MM.1S (cell line): ENCODE data around the gene DPYSL4.

Source experiments
- DNase-seq: peaks from one replicate; pipeline ENCODE4 v3.0.0-alpha.2; 2015
- H2AFZ ChIP-seq: fragments of 300-600 bp; sonication (generic); 2 replicates; pipeline ENCODE4 v1.6.0; 2016; ENCODE audit warnings: antibody characterized with exemption, low read length
- H3F3A ChIP-seq: fragments of 300-600 bp; sonication (generic); 2 replicates; pipeline ENCODE4 v1.6.1; 2016; ENCODE audit warnings: mild to moderate bottlenecking, antibody characterized with exemption, low read length, moderate library complexity, mixed read lengths; ENCODE audit not compliant: insufficient read depth
- H3K27ac ChIP-seq: fragments of 300-600 bp; sonication (generic); 2 replicates; pipeline ENCODE4 v1.5.1; 2016; ENCODE audit warnings: mild to moderate bottlenecking, low read length
- H3K27me3 ChIP-seq: fragments of 300-600 bp; sonication (generic); replicated peaks from 2 replicates; pipeline ENCODE4 v1.6.0; 2016; ENCODE audit warnings: low read length; ENCODE audit not compliant: insufficient read depth
- H3K36me3 ChIP-seq: fragments of 300-600 bp; sonication (generic); replicated peaks from 2 replicates; pipeline ENCODE4 v1.6.1; 2016; ENCODE audit warnings: mild to moderate bottlenecking, low read length, mixed read lengths; ENCODE audit not compliant: insufficient read depth
- H3K4me1 ChIP-seq: fragments of 300-600 bp; sonication (generic); 2 replicates; pipeline ENCODE4 v1.6.1; 2016; ENCODE audit warnings: low read length, mixed read lengths
- H3K4me2 ChIP-seq: fragments of 300-600 bp; sonication (generic); 2 replicates; pipeline ENCODE4 v1.6.0; 2016; ENCODE audit warnings: low read depth, low read length
- H3K4me3 ChIP-seq: fragments of 300-600 bp; sonication (generic); 2 replicates; pipeline ENCODE4 v1.5.1; 2016; ENCODE audit warnings: low read length, mixed read lengths
- H3K79me2 ChIP-seq: fragments of 300-600 bp; sonication (generic); 2 replicates; pipeline ENCODE4 v1.6.1; 2016; ENCODE audit warnings: mixed run types, low read length, mixed read lengths
- H3K9ac ChIP-seq: fragments of 300-600 bp; sonication (generic); 2 replicates; pipeline ENCODE4 v1.6.1; 2016; ENCODE audit warnings: low read length, mixed read lengths
- H3K9me2 ChIP-seq: fragments of 300-600 bp; sonication (generic); replicated peaks from 2 replicates; pipeline ENCODE4 v1.6.1; 2016; ENCODE audit warnings: mild to moderate bottlenecking, low read length, mixed read lengths; ENCODE audit not compliant: insufficient read depth
- H3K9me3 ChIP-seq: fragments of 300-600 bp; sonication (generic); replicated peaks from 2 replicates; pipeline ENCODE4 v1.6.1; 2016; ENCODE audit warnings: mild to moderate bottlenecking, low read length, mixed read lengths; ENCODE audit not compliant: insufficient read depth
- H4K20me1 ChIP-seq: fragments of 300-600 bp; sonication (generic); 2 replicates; pipeline ENCODE4 v1.6.1; 2016; ENCODE audit warnings: mild to moderate bottlenecking, low read length, moderate library complexity, mixed read lengths; ENCODE audit not compliant: insufficient read depth
- EZH2 ChIP-seq: fragments of 300-600 bp; sonication (generic); optimal IDR thresholded peaks from 2 replicates; pipeline ENCODE3; 2017; ENCODE audit warnings: low read depth, mild to moderate bottlenecking, antibody characterized with exemption, low read length, mixed read lengths
- EZH2phosphoT487 ChIP-seq: fragments of 300-600 bp; sonication (generic); IDR thresholded peaks from 2 replicates; pipeline ENCODE4 v1.6.1; 2018; ENCODE audit warnings: antibody characterized with exemption, low read length
- TF ChIP-seq, protein P1 (sequence below): fragments of 300-600 bp; sonication (generic); IDR thresholded peaks from 2 replicates; pipeline ENCODE4 v1.5.1; 2016; ENCODE audit warnings: antibody characterized with exemption, low read length, mixed read lengths

DPYSL4 gene

DNA sequence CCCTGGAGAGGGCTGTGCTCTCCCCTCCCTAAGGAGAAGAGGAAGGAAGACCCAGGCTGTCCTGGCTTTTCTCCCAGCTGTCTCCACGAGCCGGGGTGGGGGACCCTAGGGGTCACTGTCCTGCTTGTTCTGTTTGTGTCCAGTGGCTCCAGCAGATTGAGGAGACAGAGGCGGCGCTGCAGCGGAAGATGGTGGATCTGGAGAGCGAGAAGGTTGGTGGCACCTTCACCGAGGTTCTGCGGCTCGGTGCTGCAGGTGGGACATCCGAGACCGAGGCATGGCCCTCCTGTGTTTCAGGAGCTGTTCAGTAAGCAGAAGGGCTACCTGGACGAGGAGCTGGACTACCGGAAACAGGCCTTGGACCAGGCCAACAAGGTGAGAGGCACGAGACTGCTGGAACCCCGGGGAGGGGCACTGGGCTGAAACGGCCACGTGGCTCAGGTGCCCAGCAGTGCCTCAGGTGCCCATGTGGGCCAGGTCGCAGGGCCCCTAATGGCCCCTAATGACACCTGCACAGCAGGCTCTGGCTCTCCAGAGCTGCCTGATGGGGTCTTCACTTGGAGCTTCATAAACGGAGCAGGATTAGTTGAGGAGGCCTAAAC lies 33.0 kb upstream of the DPYSL4 start:
- no peak overlapping the region for H2AFZ ChIP-seq
- no peak overlapping the region for H3K9ac ChIP-seq
- TF ChIP-seq EZH2phosphoT487 (no peak), EZH2 (no peak)
- TF ChIP-seq, protein P1, sequence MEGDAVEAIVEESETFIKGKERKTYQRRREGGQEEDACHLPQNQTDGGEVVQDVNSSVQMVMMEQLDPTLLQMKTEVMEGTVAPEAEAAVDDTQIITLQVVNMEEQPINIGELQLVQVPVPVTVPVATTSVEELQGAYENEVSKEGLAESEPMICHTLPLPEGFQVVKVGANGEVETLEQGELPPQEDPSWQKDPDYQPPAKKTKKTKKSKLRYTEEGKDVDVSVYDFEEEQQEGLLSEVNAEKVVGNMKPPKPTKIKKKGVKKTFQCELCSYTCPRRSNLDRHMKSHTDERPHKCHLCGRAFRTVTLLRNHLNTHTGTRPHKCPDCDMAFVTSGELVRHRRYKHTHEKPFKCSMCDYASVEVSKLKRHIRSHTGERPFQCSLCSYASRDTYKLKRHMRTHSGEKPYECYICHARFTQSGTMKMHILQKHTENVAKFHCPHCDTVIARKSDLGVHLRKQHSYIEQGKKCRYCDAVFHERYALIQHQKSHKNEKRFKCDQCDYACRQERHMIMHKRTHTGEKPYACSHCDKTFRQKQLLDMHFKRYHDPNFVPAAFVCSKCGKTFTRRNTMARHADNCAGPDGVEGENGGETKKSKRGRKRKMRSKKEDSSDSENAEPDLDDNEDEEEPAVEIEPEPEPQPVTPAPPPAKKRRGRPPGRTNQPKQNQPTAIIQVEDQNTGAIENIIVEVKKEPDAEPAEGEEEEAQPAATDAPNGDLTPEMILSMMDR: no peak
- no peak overlapping the region for H3K4me3 ChIP-seq
- no peak overlapping the region for H3K27ac ChIP-seq
- no peaks in the 10 kb centered on the region for H3F3A ChIP-seq
- no peaks in the 10 kb centered on the region for H3K9me2 ChIP-seq
- no peaks in the 10 kb centered on the region for H3K79me2 ChIP-seq
- H3K36me3 ChIP-seq: no peaks in the 10 kb centered on the region
- no peaks in the 10 kb centered on the region for H3K9me3 ChIP-seq
- no peaks in the 10 kb centered on the region; the same call in 1 of the 2 replicates for H3K27me3 ChIP-seq
- H4K20me1 ChIP-seq: no peaks in the 10 kb centered on the region
- no peak overlapping the region for H3K4me2 ChIP-seq
- H3K4me1 ChIP-seq: no peaks in the 10 kb centered on the region
- DNase-seq: no peak

DNA sequence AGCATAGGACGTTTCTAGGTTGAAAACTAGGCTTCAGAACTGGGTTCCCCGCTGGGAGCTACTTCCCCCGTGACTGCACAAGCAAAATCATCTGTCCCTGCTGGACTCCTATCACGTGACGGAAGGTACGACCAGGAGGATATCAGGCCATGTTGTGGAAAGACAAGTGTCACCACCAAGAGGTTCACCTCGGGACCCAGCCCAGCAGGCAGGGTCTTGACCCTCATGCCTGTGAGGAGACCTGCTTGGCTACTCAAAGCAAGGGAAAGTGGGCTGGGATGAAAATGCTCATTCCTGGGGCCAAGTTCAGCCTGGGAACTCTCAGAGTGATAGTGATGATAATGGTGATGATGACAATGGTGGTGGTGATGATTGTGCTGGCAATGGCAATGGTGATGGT lies 32.3 kb upstream of the DPYSL4 start:
- no peaks in the 10 kb centered on the region for H3F3A ChIP-seq

DNA sequence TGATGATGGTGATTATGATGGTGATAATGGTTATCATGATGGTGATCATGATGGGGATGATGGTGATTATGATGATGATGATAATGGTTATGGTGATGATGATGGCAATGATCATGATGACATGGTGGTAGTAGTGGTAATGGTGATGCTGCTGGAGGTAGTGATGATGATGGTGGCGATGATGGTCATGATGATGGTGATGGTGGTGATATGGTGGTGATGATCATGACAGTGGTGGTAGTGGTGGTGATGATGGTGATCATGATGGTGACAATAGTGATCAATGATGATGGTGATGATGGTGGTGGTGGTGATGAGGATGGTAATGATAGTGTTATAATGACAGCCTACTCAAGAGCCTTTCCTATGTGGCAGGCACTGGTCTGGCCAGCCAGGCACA lies 31.8 kb upstream of the DPYSL4 start:
- H3K4me3 ChIP-seq: no peak overlapping the region
- H3K79me2 ChIP-seq: no peaks in the 10 kb centered on the region
- no peaks in the 10 kb centered on the region for H3K36me3 ChIP-seq
- TF ChIP-seq EZH2phosphoT487 (no peak), EZH2 (no peak)
- TF ChIP-seq, protein P1: no peak
- H3K27me3 ChIP-seq: no peaks in the 10 kb centered on the region; the same call in 1 of the 2 replicates
- H3K9me2 ChIP-seq: no peaks in the 10 kb centered on the region
- no peak for DNase-seq
- H3K27ac ChIP-seq: no peak overlapping the region
- no peaks in the 10 kb centered on the region for H3F3A ChIP-seq
- no peak overlapping the region for H3K9ac ChIP-seq
- no peaks in the 10 kb centered on the region for H3K4me1 ChIP-seq
- no peaks in the 10 kb centered on the region for H3K9me3 ChIP-seq
- no peak overlapping the region for H3K4me2 ChIP-seq
- no peak overlapping the region for H2AFZ ChIP-seq
- H4K20me1 ChIP-seq: no peaks in the 10 kb centered on the region

More for the DNA sequence above, 32.3 kb upstream of the DPYSL4 start:
- Histone ChIP-seq H3K27me3 (no peaks in the 10 kb centered on the region; the same call in 1 of the 2 replicates), H3K4me2 (no peak overlapping the region), H3K4me1 (no peaks in the 10 kb centered on the region), H3K27ac (no peak overlapping the region), H3K9me3 (no peaks in the 10 kb centered on the region), H2AFZ (no peak overlapping the region), H3K79me2 (no peaks in the 10 kb centered on the region), H3K36me3 (no peaks in the 10 kb centered on the region), H3K4me3 (no peak overlapping the region), H3K9me2 (no peaks in the 10 kb centered on the region), H3K9ac (no peak overlapping the region), H4K20me1 (no peaks in the 10 kb centered on the region)
- DNase-seq: no peak
- TF ChIP-seq EZH2phosphoT487: no peak
- TF ChIP-seq, protein P1: no peak
- no peak for TF ChIP-seq EZH2
